ENCODE results near the gene REXO4.
"Not testable (repeated sequence)": the region's sequence is repeated elsewhere in the genome, so short reads cannot be mapped to it uniquely, and the experiment has no call there.

Gene REXO4

GRCh38 chr9:133458643-133459312 lies 41.0 kb upstream of the REXO4 start:
- peaks cover 16% of the 10 kb centered on the region for H3K4me1 ChIP-seq (ENCODE audit: insufficient read depth, low read length)
- H3K9me3 ChIP-seq (ENCODE audit: low read length), result no peaks in the 10 kb centered on the region
- H3K4me3 ChIP-seq (ENCODE audit: low read depth in 1 of 2, low read length in 2 of 2), result peak overlapping the region in 1 of 2 donors; percentile 65
- no peaks in the 10 kb centered on the region for H3K27me3 ChIP-seq (ENCODE audit: control insufficient read depth in 1 of 2, insufficient read depth in 2 of 2, low read length in 2 of 2)
- H3K27ac ChIP-seq (ENCODE audit: low read depth, low read length), result peak overlapping the region; percentile 3
- no peak overlapping the region for H3K9ac ChIP-seq (ENCODE audit: low read length)
- no peaks in the 10 kb centered on the region for H3K36me3 ChIP-seq (ENCODE audit: insufficient read depth, low read length)

GRCh38 chr9:133457748-133458147 lies 39.9 kb upstream of the REXO4 start:
- Histone ChIP-seq H3K4me3 (ENCODE audit: low read depth in 1 of 2, low read length in 2 of 2) (no peak overlapping the region), H3K27ac (ENCODE audit: low read depth, low read length) (no peak overlapping the region), H3K9ac (ENCODE audit: low read length) (no peak overlapping the region), H3K36me3 (ENCODE audit: insufficient read depth, low read length) (no peaks in the 10 kb centered on the region), H3K9me3 (ENCODE audit: low read length) (no peaks in the 10 kb centered on the region), H3K4me1 (ENCODE audit: insufficient read depth, low read length) (peaks cover 16% of the 10 kb centered on the region), H3K27me3 (ENCODE audit: control insufficient read depth in 1 of 2, insufficient read depth in 2 of 2, low read length in 2 of 2) (no peaks in the 10 kb centered on the region)

GRCh38 chr9:133457233-133457632 lies 39.4 kb upstream of the REXO4 start:
- no peaks in the 10 kb centered on the region for H3K36me3 ChIP-seq (ENCODE audit: insufficient read depth, low read length)
- H3K9me3 ChIP-seq (ENCODE audit: low read length), result no peaks in the 10 kb centered on the region
- peaks cover 16% of the 10 kb centered on the region for H3K4me1 ChIP-seq (ENCODE audit: insufficient read depth, low read length)
- no peak overlapping the region for H3K27ac ChIP-seq (ENCODE audit: low read depth, low read length)
- H3K27me3 ChIP-seq (ENCODE audit: control insufficient read depth in 1 of 2, insufficient read depth in 2 of 2, low read length in 2 of 2), result no peaks in the 10 kb centered on the region
- no peak overlapping the region for H3K9ac ChIP-seq (ENCODE audit: low read length)
- H3K4me3 ChIP-seq (ENCODE audit: low read depth in 1 of 2, low read length in 2 of 2), result no peak overlapping the region

GRCh38 chr9:133456409-133456808 lies 38.6 kb upstream of the REXO4 start:
- Histone ChIP-seq H3K36me3 (ENCODE audit: insufficient read depth, low read length) (no peaks in the 10 kb centered on the region), H3K27ac (ENCODE audit: low read depth, low read length) (no peak overlapping the region), H3K4me3 (ENCODE audit: low read depth in 1 of 2, low read length in 2 of 2) (no peak overlapping the region), H3K9ac (ENCODE audit: low read length) (no peak overlapping the region), H3K4me1 (ENCODE audit: insufficient read depth, low read length) (peaks cover 16% of the 10 kb centered on the region), H3K9me3 (ENCODE audit: low read length) (no peaks in the 10 kb centered on the region), H3K27me3 (ENCODE audit: control insufficient read depth in 1 of 2, insufficient read depth in 2 of 2, low read length in 2 of 2) (no peaks in the 10 kb centered on the region)

- no peaks in the 10 kb centered on the region for H3K9me3 ChIP-seq (ENCODE audit: low read length)
- no peak overlapping the region for H3K4me3 ChIP-seq (ENCODE audit: low read depth in 1 of 2, low read length in 2 of 2)
- no peaks in the 10 kb centered on the region for H3K27me3 ChIP-seq (ENCODE audit: control insufficient read depth in 1 of 2, insufficient read depth in 2 of 2, low read length in 2 of 2)
- no peaks in the 10 kb centered on the region for H3K36me3 ChIP-seq (ENCODE audit: insufficient read depth, low read length)
- peaks cover 12% of the 10 kb centered on the region for H3K4me1 ChIP-seq (ENCODE audit: insufficient read depth, low read length)
- H3K27ac ChIP-seq (ENCODE audit: low read depth, low read length), result no peak overlapping the region
- H3K9ac ChIP-seq (ENCODE audit: low read length), result no peak overlapping the region
Measured at GRCh38 chr9:133455936-133456335, 38.1 kb upstream of the REXO4 start.

- Histone ChIP-seq H3K27ac (ENCODE audit: low read depth, low read length) (no peak overlapping the region), H3K4me1 (ENCODE audit: insufficient read depth, low read length) (peaks cover 7% of the 10 kb centered on the region), H3K9ac (ENCODE audit: low read length) (no peak overlapping the region), H3K4me3 (ENCODE audit: low read depth in 1 of 2, low read length in 2 of 2) (no peak overlapping the region), H3K9me3 (ENCODE audit: low read length) (no peaks in the 10 kb centered on the region), H3K36me3 (ENCODE audit: insufficient read depth, low read length) (no peaks in the 10 kb centered on the region), H3K27me3 (ENCODE audit: control insufficient read depth in 1 of 2, insufficient read depth in 2 of 2, low read length in 2 of 2) (no peaks in the 10 kb centered on the region)
Measured at GRCh38 chr9:133454943-133455673, 37.3 kb upstream of the REXO4 start.

- no peaks in the 10 kb centered on the region for H3K9me3 ChIP-seq (ENCODE audit: low read length)
- H3K27ac ChIP-seq (ENCODE audit: low read depth, low read length), result no peak overlapping the region
- no peaks in the 10 kb centered on the region for H3K27me3 ChIP-seq (ENCODE audit: control insufficient read depth in 1 of 2, insufficient read depth in 2 of 2, low read length in 2 of 2)
- peaks cover 7% of the 10 kb centered on the region for H3K4me1 ChIP-seq (ENCODE audit: insufficient read depth, low read length)
- no peak overlapping the region for H3K4me3 ChIP-seq (ENCODE audit: low read depth in 1 of 2, low read length in 2 of 2)
- no peaks in the 10 kb centered on the region for H3K36me3 ChIP-seq (ENCODE audit: insufficient read depth, low read length)
- H3K9ac ChIP-seq (ENCODE audit: low read length), result no peak overlapping the region
Measured at GRCh38 chr9:133454325-133454724, 36.5 kb upstream of the REXO4 start.

GRCh38 chr9:133453651-133454050 lies 35.8 kb upstream of the REXO4 start:
- Histone ChIP-seq H3K27me3 (ENCODE audit: control insufficient read depth in 1 of 2, insufficient read depth in 2 of 2, low read length in 2 of 2) (no peaks in the 10 kb centered on the region), H3K36me3 (ENCODE audit: insufficient read depth, low read length) (no peaks in the 10 kb centered on the region), H3K4me1 (ENCODE audit: insufficient read depth, low read length) (no peaks in the 10 kb centered on the region), H3K4me3 (ENCODE audit: low read depth in 1 of 2, low read length in 2 of 2) (no peak overlapping the region), H3K9ac (ENCODE audit: low read length) (no peak overlapping the region), H3K27ac (ENCODE audit: low read depth, low read length) (no peak overlapping the region), H3K9me3 (ENCODE audit: low read length) (no peaks in the 10 kb centered on the region)

- Histone ChIP-seq H3K27ac (ENCODE audit: low read depth, low read length) (no peak overlapping the region), H3K9ac (ENCODE audit: low read length) (no peak overlapping the region), H3K27me3 (ENCODE audit: control insufficient read depth in 1 of 2, insufficient read depth in 2 of 2, low read length in 2 of 2) (no peaks in the 10 kb centered on the region), H3K4me3 (ENCODE audit: low read depth in 1 of 2, low read length in 2 of 2) (no peak overlapping the region), H3K9me3 (ENCODE audit: low read length) (no peaks in the 10 kb centered on the region), H3K36me3 (ENCODE audit: insufficient read depth, low read length) (no peaks in the 10 kb centered on the region), H3K4me1 (ENCODE audit: insufficient read depth, low read length) (no peaks in the 10 kb centered on the region)
Measured at GRCh38 chr9:133452562-133452961, 34.8 kb upstream of the REXO4 start.

- not testable (repeated sequence) for H3K27me3 ChIP-seq (ENCODE audit: control insufficient read depth in 1 of 2, insufficient read depth in 2 of 2, low read length in 2 of 2)
Measured at GRCh38 chr9:133451865-133452264, 34.1 kb upstream of the REXO4 start.

GRCh38 chr9:133449760-133450159 lies 31.9 kb upstream of the REXO4 start:
- H3K4me3 ChIP-seq (ENCODE audit: low read depth in 1 of 2, low read length in 2 of 2), result no peak overlapping the region
- H3K9me3 ChIP-seq (ENCODE audit: low read length), result no peaks in the 10 kb centered on the region
- H3K36me3 ChIP-seq (ENCODE audit: insufficient read depth, low read length), result no peaks in the 10 kb centered on the region
- no peaks in the 10 kb centered on the region for H3K4me1 ChIP-seq (ENCODE audit: insufficient read depth, low read length)
- H3K27me3 ChIP-seq (ENCODE audit: control insufficient read depth in 1 of 2, insufficient read depth in 2 of 2, low read length in 2 of 2), result no peaks in the 10 kb centered on the region
- no peak overlapping the region for H3K9ac ChIP-seq (ENCODE audit: low read length)
- H3K27ac ChIP-seq (ENCODE audit: low read depth, low read length), result no peak overlapping the region

More at GRCh38 chr9:133451865-133452264, 34.1 kb upstream of the REXO4 start:
- not testable (repeated sequence) for H3K4me1 ChIP-seq (ENCODE audit: insufficient read depth, low read length); H3K27ac ChIP-seq (ENCODE audit: low read depth, low read length); H3K36me3 ChIP-seq (ENCODE audit: insufficient read depth, low read length); H3K4me3 ChIP-seq (ENCODE audit: low read depth in 1 of 2, low read length in 2 of 2); H3K9me3 ChIP-seq (ENCODE audit: low read length); H3K9ac ChIP-seq (ENCODE audit: low read length)

GRCh38 chr9:133448487-133448972 lies 30.7 kb upstream of the REXO4 start:
- H3K4me1 ChIP-seq (ENCODE audit: insufficient read depth, low read length), result no peaks in the 10 kb centered on the region
- no peak overlapping the region for H3K9ac ChIP-seq (ENCODE audit: low read length)
- H3K36me3 ChIP-seq (ENCODE audit: insufficient read depth, low read length), result no peaks in the 10 kb centered on the region
- no peak overlapping the region for H3K27ac ChIP-seq (ENCODE audit: low read depth, low read length)
- no peaks in the 10 kb centered on the region for H3K27me3 ChIP-seq (ENCODE audit: control insufficient read depth in 1 of 2, insufficient read depth in 2 of 2, low read length in 2 of 2)
- H3K9me3 ChIP-seq (ENCODE audit: low read length), result no peaks in the 10 kb centered on the region
- H3K4me3 ChIP-seq (ENCODE audit: low read depth in 1 of 2, low read length in 2 of 2), result no peak overlapping the region
